ENCODE results near the gene PSD2.

DNA sequence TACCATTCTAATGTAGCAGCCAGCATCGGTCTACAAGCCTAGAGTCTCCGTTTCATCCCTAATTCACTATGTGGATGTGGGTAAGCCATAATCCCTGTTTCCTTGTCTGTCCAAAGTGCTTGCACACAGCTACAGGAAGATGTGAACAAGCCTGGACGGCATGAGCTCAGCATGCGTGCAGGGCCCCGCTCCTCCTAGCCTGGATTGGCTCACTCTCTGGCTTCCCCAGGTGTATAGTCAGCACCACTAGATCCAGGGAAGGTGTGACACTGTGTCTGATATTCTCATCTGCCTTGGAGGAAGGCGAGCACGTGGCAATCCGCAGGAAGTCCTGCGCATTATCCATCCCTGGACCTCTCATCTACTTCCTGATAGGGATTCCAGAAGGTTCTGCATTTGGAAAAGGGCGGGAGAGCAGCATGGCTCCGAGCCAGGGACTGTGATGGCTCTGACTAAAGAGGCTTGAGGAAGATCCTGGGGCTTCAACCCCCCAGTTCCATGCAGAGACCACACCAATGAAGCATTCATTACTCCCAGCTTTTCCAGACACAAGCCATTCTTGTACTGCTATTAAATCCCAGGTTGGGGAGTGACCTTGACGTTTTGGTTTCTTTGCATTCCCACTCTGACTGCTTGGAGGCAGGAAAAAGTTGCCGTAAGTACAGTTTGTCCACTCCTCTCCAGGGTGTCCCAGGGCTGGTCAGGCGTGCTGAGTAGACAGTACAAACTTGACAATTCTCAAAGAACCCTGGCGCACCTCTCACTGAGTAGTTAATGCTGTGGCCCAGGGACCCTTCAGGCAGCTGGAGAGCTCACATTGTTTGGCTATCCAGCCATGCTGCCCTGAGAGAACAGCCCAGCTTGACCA, 65.6 kb downstream of the PSD2 start:
- TF ChIP-seq, protein P1, sequence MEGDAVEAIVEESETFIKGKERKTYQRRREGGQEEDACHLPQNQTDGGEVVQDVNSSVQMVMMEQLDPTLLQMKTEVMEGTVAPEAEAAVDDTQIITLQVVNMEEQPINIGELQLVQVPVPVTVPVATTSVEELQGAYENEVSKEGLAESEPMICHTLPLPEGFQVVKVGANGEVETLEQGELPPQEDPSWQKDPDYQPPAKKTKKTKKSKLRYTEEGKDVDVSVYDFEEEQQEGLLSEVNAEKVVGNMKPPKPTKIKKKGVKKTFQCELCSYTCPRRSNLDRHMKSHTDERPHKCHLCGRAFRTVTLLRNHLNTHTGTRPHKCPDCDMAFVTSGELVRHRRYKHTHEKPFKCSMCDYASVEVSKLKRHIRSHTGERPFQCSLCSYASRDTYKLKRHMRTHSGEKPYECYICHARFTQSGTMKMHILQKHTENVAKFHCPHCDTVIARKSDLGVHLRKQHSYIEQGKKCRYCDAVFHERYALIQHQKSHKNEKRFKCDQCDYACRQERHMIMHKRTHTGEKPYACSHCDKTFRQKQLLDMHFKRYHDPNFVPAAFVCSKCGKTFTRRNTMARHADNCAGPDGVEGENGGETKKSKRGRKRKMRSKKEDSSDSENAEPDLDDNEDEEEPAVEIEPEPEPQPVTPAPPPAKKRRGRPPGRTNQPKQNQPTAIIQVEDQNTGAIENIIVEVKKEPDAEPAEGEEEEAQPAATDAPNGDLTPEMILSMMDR (IDR thresholded peaks at IDR 0.05) = no peak
- TF ChIP-seq POLR2A (IDR thresholded peaks at IDR 0.05) = no peak
- no peak for TF ChIP-seq POLR2AphosphoS5 (IDR thresholded peaks at IDR 0.05)
